MCF 10A (cell line): ENCODE measurements around the gene TRABD. TPM values are rescaled to one million over a fixed set of nuclear protein-coding genes. Genes with fewer than 3 reads are reported as not detected.

Experiments
- BruUV-seq: library from RNA; stranded (reverse); fragments of 400-500 nt; replicated peaks from 2 replicates; lab custom pipeline; 2021; lab: Mats Ljungman, UMichigan
- CTCF ChIA-PET: fragments of 300-600 bp; sonication (Branson Sonifier 250); formaldehyde crosslinking; extraction: SDS; loops from one replicate; lab custom pipeline; 2021; ENCODE audit warnings: antibody characterized with exemption, inconsistent platforms; lab: Yijun Ruan, JAX
- POLR2A ChIA-PET: fragments of 300-600, 350-650 bp; sonication (Branson Sonifier 250); formaldehyde crosslinking; extraction: SDS; loops from one replicate; lab custom pipeline; 2020; ENCODE audit warnings: antibody characterized with exemption, inconsistent platforms; lab: Yijun Ruan, JAX
- DNase-seq: peaks from one replicate; pipeline ENCODE4 v3.0.0-alpha.2; 2018; ENCODE audit not compliant: unreplicated experiment
- H3K27ac Mint-ChIP-seq: one replicate; pipeline ENCODE4 v1.8.0; 2022; ENCODE audit warnings: mild to moderate bottlenecking, low read depth, mixed read lengths; ENCODE audit not compliant: unreplicated experiment
- H3K27me3 Mint-ChIP-seq: one replicate; pipeline ENCODE4 v1.8.0; 2022; ENCODE audit warnings: mixed read lengths; ENCODE audit not compliant: insufficient read depth, unreplicated experiment
- H3K36me3 Mint-ChIP-seq: one replicate; pipeline ENCODE4 v1.8.0; 2022; ENCODE audit warnings: mild to moderate bottlenecking, moderate library complexity, mixed read lengths; ENCODE audit not compliant: insufficient read depth, unreplicated experiment
- H3K4me1 Mint-ChIP-seq: one replicate; pipeline ENCODE4 v1.8.0; 2022; ENCODE audit warnings: mixed read lengths; ENCODE audit not compliant: insufficient read depth, unreplicated experiment
- H3K4me3 Mint-ChIP-seq: one replicate; pipeline ENCODE4 v1.8.0; 2022; ENCODE audit warnings: mild to moderate bottlenecking, moderate library complexity, mixed read lengths; ENCODE audit not compliant: unreplicated experiment
- H3K9me3 Mint-ChIP-seq: one replicate; pipeline ENCODE4 v1.8.0; 2022; ENCODE audit warnings: mixed read lengths; ENCODE audit not compliant: unreplicated experiment
- CTCF ChIP-seq: fragments of 200-600 bp; IDR thresholded peaks from one replicate; pipeline ENCODE4 v1.8.0; 2022; ENCODE audit warnings: antibody characterized with exemption, mild to moderate bottlenecking; ENCODE audit not compliant: unreplicated experiment
- intact Hi-C: fragments of 100-400 bp; cut with micrococcal nuclease; formaldehyde crosslinking; loops from 2 replicates; pipeline ENCODE4 v1.14.1; 2022
- total RNA-seq: library from RNA; stranded (reverse); gene quantifications from 2 replicates; pipeline ENCODE4 v1.2.3, GENCODE V29; 2022

The TRABD gene
- total RNA-seq, 1 experiment from 2014 or later: 63.8 TPM

GRCh38 chr22:50161508-50162390 lies 24.0 kb upstream of the TRABD start:
- Mint-ChIP-seq H3K27ac (no peak overlapping the region), H3K9me3 (no peaks in the 10 kb centered on the region), H3K36me3 (no peaks in the 10 kb centered on the region), H3K4me3 (no peak overlapping the region), H3K27me3 (no peaks in the 10 kb centered on the region), H3K4me1 (peaks cover 11% of the 10 kb centered on the region)
- CTCF ChIA-PET: interaction anchor here (0.7 kb wide), 1 partner anchor 12 kb away, joined by 5 read pairs; no protein-coding TSS in a partner anchor
- DNase-seq: no peak
- TF ChIP-seq CTCF: no peak
- intact Hi-C loops: no loop called here
- POLR2A ChIA-PET: no interaction called here
- no TSS peak for BruUV-seq

GRCh38 chr22:50162391-50162956 lies 23.2 kb upstream of the TRABD start:
- no peak for TF ChIP-seq CTCF
- intact Hi-C loops: no loop called here
- no peaks in the 10 kb centered on the region for H3K27me3 Mint-ChIP-seq
- peaks cover 11% of the 10 kb centered on the region for H3K4me1 Mint-ChIP-seq
- ChIA-PET POLR2A (no interaction called here), CTCF (interaction anchor here (0.7 kb wide), 1 partner anchor 258 kb away, joined by 3 read pairs; no protein-coding TSS in a partner anchor)
- H3K27ac Mint-ChIP-seq: no peak overlapping the region
- no TSS peak for BruUV-seq
- H3K9me3 Mint-ChIP-seq: no peaks in the 10 kb centered on the region
- H3K4me3 Mint-ChIP-seq: no peak overlapping the region
- no peaks in the 10 kb centered on the region for H3K36me3 Mint-ChIP-seq
- no peak for DNase-seq

- peaks cover 18% of the 10 kb centered on the region for H3K27me3 Mint-ChIP-seq
- no peaks in the 10 kb centered on the region for H3K36me3 Mint-ChIP-seq
- no peaks in the 10 kb centered on the region for H3K4me1 Mint-ChIP-seq
- TF ChIP-seq CTCF: no peak
- DNase-seq: no peak
- POLR2A ChIA-PET: no interaction called here
- no peaks in the 10 kb centered on the region for H3K9me3 Mint-ChIP-seq
- BruUV-seq: no TSS peak
- no peak overlapping the region for H3K27ac Mint-ChIP-seq
- CTCF ChIA-PET: interaction anchor here (0.7 kb wide), 1 partner anchor 19 kb away, joined by 3 read pairs; no protein-coding TSS in a partner anchor
- intact Hi-C loops: no loop called here
- no peak overlapping the region for H3K4me3 Mint-ChIP-seq
These were observed 20.1 kb upstream of the TRABD start for GRCh38 chr22:50165436-50166123.
